ENCODE results near the gene ZDHHC20. TPM values are rescaled to one million over a fixed set of nuclear protein-coding genes. Genes with fewer than 3 reads are reported as not detected.

Gene ZDHHC20
- total RNA-seq, 1 donor from 2014 or later, result 14.0 TPM

- TF ChIP-seq CTCF (IDR thresholded peaks at IDR 0.05; ENCODE audit: borderline replicate concordance), result no peak
- Histone ChIP-seq H3K9me3 (replicated peaks) (peaks cover 7% of the 10 kb centered on the region), H3K4me3 (no peak overlapping the region), H3K27me3 (ENCODE audit: low read depth) (no peaks in the 10 kb centered on the region), H3K4me1 (no peaks in the 10 kb centered on the region), H3K27ac (replicated peaks) (no peak overlapping the region), H3K36me3 (no peaks in the 10 kb centered on the region)
- no peak for DNase-seq
- intact Hi-C loops (cut with micrococcal nuclease), result no loop called here
Observed at GRCh38 chr13:21364357-21364756, 94.7 kb downstream of the ZDHHC20 start.

GRCh38 chr13:21362741-21363140, 96.4 kb downstream of the ZDHHC20 start:
- no peaks in the 10 kb centered on the region for H3K4me1 ChIP-seq
- intact Hi-C loops (cut with micrococcal nuclease), result no loop called here
- H3K4me3 ChIP-seq, result no peak overlapping the region
- TF ChIP-seq CTCF (IDR thresholded peaks at IDR 0.05; ENCODE audit: borderline replicate concordance), result no peak
- no peak overlapping the region for H3K27ac ChIP-seq (replicated peaks)
- no peaks in the 10 kb centered on the region for H3K27me3 ChIP-seq (ENCODE audit: low read depth)
- H3K36me3 ChIP-seq, result no peaks in the 10 kb centered on the region
- no peak for DNase-seq
- peaks cover 7% of the 10 kb centered on the region for H3K9me3 ChIP-seq (replicated peaks)

DNA sequence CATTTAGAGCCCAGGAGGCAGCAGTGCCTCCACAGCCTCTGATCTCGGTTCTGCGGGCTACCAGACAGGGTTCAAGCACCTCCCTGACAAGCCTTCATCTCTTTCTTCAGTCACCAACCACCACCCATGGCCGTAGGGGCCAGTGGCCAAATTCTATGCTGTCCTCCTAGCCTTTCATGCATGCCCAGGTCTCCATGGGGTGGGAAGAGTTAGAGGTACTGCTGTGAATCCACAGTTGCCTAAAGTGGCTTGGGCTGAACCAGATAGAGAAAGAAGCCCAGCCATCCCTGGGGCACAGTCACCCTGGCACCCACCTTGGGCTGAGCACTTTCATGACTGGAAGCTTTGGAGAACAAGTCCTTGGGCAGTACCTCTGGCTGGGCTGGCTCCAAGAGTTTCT, 97.4 kb downstream of the ZDHHC20 start:
- DNase-seq, result no peak
- intact Hi-C loops (cut with micrococcal nuclease), result no loop called here
- Histone ChIP-seq H3K36me3 (no peaks in the 10 kb centered on the region), H3K27me3 (ENCODE audit: low read depth) (no peaks in the 10 kb centered on the region), H3K9me3 (replicated peaks) (peaks cover 7% of the 10 kb centered on the region), H3K4me3 (no peak overlapping the region), H3K4me1 (no peaks in the 10 kb centered on the region), H3K27ac (replicated peaks) (no peak overlapping the region)
- no peak for TF ChIP-seq CTCF (IDR thresholded peaks at IDR 0.05; ENCODE audit: borderline replicate concordance)

DNA sequence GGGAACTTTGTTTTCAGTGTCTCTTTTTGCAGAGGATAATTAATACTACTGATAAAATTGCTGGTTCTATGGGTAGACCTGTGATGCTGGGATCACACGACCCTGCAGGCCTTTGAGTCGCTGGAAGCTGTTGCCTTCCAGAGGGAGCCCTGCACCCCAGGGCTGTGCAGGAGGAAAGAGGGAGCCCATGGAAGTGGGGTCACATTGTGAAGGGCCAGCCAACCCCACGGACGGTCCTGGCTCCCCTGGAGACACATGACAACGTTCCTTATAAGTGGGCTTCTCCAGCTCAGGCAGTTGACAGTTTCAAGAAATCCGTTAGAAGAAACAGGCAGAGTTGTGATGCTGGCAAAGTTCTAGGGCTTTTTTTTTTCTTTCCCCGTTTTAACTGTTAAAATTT, 98.0 kb downstream of the ZDHHC20 start:
- TF ChIP-seq CTCF (IDR thresholded peaks at IDR 0.05; ENCODE audit: borderline replicate concordance), result no peak
- intact Hi-C loops (cut with micrococcal nuclease), result no loop called here
- Histone ChIP-seq H3K27me3 (ENCODE audit: low read depth) (no peaks in the 10 kb centered on the region), H3K36me3 (no peaks in the 10 kb centered on the region), H3K9me3 (replicated peaks) (peaks cover 7% of the 10 kb centered on the region), H3K4me1 (no peaks in the 10 kb centered on the region), H3K4me3 (no peak overlapping the region), H3K27ac (replicated peaks) (no peak overlapping the region)
- DNase-seq, result no peak

DNA sequence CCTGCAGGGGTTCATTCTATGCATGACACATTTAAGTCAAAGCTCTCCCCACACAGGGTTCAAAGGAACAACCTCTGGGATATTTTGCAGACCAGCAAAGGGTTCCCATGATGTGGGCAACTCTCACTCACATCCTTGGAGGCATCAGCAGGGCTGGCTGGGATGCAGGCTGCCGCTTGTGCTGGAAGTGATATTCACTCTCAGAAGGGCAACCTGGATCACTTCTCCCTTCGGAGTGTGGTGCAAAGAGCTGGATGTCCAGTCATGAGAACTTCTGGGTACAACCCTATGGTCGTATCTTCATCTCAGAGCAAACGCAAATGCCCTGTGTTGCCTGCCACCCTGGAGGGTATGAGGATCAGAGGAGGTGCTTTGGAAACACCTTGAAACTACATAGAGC, 98.6 kb downstream of the ZDHHC20 start:
- H3K4me3 ChIP-seq, result no peak overlapping the region
- intact Hi-C loops (cut with micrococcal nuclease), result no loop called here
- TF ChIP-seq CTCF (IDR thresholded peaks at IDR 0.05; ENCODE audit: borderline replicate concordance), result no peak
- no peak overlapping the region for H3K27ac ChIP-seq (replicated peaks)
- H3K9me3 ChIP-seq (replicated peaks), result peaks cover 7% of the 10 kb centered on the region
- DNase-seq, result no peak
- H3K36me3 ChIP-seq, result no peaks in the 10 kb centered on the region
- no peaks in the 10 kb centered on the region for H3K27me3 ChIP-seq (ENCODE audit: low read depth)
- no peaks in the 10 kb centered on the region for H3K4me1 ChIP-seq

- Histone ChIP-seq H3K4me3 (no peak overlapping the region), H3K36me3 (no peaks in the 10 kb centered on the region), H3K4me1 (no peaks in the 10 kb centered on the region), H3K27ac (replicated peaks) (no peak overlapping the region), H3K9me3 (replicated peaks) (peaks cover 7% of the 10 kb centered on the region), H3K27me3 (ENCODE audit: low read depth) (no peaks in the 10 kb centered on the region)
- no peak for DNase-seq
- intact Hi-C loops (cut with micrococcal nuclease), result no loop called here
- no peak for TF ChIP-seq CTCF (IDR thresholded peaks at IDR 0.05; ENCODE audit: borderline replicate concordance)
Observed at GRCh38 chr13:21359855-21360254, 99.2 kb downstream of the ZDHHC20 start.

Data from left ventricle myocardium inferior (tissue), 1 donor.